NCI-H2196 (cell line): ENCODE results near the gene FAM13A.
"Not testable (repeated sequence)": the region's sequence is repeated elsewhere in the genome, so short reads cannot be mapped to it uniquely, and the experiment has no call there.

ENCODE experiments used
- DNase-seq: peaks from one replicate; lab custom pipeline; 2025; ENCODE audit not compliant: unreplicated experiment; lab: John Stamatoyannopoulos, UW

The FAM13A gene

DNA sequence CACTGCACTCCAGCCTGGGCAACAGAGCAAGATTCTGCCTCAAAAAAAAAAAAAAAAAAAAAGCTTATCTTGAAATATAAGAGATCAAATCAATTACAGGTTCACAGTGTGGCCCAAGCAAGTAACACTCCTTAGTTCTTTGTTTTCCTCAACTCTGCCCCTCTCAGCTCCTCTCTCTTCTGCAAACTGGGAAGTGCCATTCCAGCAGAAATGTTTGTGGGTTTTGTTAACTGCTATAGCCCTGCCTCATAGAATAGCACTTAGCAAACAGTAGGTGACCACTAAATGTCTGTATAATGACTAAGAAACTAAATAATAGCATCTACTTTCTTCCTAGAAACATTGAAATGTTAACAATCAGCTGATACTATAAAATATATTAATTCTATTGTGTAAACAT is 199.4 kb downstream of the FAM13A start:
- DNase-seq, result no peak

DNA sequence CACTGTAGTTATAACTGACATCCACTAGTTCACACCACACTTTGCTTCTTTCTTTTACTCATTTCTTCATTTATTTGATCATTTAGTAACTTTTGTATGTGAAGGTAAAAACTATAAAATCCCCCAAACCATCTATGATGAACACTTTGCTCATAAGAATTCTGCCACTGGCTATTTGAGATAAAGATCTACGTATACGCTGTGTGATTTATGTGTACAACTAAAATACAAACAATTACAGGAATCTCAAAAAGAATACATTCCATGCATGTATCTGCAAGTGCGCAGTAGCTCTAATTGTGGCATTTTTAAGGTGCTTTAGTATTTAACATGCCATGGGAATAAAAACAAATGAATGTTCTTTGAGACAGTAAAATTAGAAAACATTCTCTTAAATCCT is 202.5 kb downstream of the FAM13A start:
- no peak for DNase-seq

DNA sequence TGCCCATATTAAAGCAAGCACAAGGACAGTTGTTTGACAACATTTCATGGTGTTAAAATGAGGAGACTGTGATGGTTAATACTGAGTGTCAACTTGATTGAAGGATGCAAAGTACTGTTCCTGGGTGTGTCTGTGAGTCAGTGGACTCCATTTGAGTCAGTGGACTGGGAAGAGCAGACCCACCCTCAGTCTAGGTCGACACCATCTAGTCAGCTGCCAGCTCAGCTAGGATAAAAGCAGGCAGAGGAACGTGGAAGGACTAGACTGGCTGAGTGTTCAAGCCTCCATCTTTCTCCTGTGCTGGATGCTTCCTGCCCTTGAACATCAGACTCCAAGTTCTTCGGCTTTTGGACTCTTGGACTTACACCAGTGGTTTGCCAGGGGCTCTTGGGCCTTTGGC is 203.4 kb downstream of the FAM13A start:
- not testable (repeated sequence) for DNase-seq

DNA sequence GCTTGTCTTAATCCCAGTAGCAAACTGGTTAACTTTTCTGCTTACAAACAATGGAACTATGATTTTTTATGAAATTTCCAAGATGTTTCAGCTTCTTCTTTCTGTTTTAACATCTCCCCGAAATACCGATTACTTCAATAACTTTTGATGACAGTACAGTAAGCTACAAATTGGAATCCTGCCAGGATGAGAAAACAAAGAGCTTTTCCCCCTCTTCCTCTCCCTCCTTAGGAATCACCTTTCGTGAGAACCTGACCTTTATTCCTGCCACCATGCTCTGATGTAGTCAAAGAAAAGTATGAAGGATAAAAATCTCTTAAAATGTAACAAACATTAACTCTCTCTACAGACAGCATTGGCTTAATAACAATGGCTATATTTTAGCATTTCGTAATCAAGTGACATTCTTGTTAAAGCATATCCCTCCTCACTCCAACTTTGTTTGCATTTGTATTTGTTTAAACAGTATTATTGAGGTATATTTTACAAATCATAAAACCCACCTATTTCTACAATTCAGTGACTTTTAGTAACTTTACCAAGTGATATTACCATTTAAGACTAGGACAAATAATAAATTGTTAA is 210.7 kb downstream of the FAM13A start:
- DNase-seq, result no peak

DNA sequence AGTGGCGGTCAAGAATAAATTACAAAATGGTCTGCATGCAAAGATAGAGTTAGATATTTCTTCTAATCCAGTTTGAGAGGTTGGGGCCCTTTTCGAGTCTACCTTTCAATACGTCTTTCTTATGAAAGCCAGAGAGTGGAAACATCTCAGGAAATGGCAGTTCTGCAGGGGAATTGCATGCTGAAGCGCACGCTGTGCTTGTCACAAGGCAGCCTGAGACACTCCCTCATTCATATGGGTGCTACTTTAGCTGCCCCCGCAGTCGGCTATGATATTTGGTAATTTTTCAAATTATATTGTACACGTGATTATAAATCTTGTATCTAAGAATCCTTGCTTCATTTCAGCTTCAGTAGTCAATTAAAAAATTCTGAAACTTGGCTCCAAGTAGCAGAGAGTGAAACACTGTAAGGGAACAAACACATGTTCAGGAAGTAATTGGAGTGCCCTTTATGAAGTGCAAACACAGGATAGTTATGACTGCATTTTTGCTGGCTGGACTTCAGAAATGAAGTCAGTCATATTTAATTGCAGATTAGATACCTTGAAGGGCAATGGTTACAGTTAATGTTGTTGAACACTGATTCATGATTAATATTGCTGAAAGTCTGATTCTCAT is 213.8 kb downstream of the FAM13A start:
- DNase-seq, result peak; percentile 52

DNA sequence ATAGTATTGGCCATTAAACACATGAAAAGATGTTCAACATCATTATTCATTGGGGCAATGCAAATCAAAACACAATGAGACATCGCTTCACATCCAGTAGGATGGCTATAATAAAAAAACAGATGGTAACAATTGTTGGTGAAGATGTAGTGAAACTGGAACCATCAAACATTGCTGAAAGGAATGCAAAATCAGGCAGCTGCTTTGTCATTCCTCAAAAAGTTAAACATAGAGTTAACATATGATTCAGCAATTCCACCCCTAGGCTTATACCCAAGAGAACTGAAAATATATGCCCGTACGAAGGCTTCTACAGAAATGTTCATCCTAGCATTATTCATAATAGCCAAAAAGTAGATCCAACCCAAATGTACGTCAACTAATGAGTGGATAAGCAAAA is 215.3 kb downstream of the FAM13A start:
- no peak for DNase-seq

DNA sequence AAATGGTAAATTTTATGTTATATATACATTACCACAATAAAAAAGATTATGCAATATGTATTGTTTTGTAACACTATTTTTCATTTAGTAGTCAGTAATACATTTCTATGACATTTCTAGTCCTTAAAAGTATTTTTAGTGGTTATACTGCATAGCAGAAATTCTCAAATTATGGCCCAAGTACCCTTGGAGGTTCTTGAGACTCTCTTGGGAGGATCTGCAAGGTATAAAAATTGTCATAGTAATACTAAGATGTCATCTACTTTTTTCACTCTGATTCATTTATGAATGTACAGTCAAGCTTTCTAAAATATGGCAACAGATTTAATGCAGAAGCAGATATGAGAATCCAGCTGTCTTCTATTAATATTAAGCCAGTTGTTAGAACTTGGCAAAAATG is 220.8 kb downstream of the FAM13A start:
- DNase-seq, result no peak

DNA sequence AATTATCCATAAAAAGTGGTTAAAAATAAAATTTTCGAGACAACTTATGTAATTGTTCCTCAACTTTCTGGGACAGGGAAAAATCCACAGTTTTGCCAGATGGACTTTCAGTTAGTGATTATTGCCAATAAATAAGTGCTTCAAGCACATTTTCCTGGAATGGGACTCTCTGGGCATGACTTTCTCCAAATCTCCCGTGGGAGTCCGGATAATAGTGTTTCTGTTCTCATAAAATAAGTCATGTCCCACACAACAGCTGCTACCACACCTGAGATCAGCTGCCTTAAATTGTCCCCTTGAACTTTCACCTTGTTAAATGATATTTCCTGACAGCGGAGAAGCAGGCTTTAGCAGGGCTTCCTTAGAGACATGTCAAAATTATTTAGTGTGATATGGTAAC is 226.0 kb downstream of the FAM13A start:
- DNase-seq, result no peak

DNA sequence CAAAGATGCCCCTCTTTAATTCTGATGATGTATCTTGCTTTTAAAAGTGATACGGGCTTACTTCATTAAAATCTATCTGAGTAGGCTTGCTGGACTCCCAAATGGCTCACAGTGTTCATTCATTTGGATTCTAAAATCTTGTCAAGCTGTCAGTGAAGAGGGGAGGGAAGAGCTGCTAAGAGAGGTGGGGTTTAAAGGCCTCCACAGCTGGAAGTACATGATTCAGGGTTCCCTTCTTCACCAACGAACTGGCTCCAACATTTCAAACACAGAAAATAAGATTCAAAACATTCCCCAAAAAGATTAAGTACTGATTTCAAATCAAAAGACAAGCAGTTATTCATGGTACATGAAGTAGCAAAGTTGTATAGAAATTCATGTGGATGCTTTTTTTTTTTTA is 226.4 kb downstream of the FAM13A start:
- DNase-seq, result no peak

DNA sequence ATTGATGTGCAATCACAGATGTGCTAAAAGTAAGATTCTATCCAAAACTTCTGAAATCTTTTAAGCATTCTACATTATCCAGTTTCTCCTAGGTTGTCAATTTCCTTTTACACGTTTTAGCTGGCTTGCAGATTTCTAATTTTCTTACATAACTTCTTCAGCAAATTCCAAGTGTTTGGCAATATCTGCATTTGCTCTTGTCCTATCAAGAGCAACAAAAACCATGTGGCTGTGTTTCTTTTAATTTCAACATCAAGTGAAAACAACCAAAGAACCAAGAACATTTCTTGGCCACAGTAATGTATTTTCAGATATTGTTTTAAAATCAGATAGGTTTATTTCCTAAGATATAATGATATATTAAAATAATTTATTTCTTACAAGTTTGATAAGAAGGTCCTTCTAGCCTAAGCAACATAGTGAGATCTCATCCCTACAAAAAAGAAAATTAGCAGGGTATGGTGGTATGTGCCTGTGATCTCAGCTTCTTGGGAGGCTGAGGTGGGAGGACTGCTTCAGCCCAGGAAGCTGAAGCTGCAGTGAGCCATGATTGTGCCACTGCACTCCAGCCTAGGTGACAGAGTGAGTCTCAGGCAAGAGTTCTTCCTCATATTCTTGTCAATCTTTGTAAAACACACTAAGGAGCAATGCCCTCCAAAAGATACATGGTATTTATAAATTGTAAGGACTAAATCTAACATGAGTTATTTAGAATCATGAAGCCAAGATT is 228.0 kb downstream of the FAM13A start:
- no peak for DNase-seq

DNA sequence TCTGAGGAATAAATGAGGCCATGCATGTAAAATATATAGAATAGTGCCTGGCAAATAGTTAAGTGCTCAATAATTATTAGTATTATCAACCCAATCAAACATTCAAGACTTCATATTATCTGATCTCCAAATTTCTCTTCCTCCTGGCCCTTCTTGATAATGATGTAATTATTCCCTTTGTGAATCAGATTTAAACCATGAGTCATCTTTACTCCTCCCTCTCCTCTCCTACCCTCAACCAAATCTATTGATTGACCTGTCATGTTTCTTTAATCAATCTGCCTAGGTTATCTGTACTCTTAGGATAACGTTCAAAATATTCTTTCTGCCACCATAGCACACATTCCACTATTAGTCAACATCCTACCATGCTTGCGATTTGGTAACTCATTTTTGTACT is 229.5 kb downstream of the FAM13A start:
- no peak for DNase-seq

DNA sequence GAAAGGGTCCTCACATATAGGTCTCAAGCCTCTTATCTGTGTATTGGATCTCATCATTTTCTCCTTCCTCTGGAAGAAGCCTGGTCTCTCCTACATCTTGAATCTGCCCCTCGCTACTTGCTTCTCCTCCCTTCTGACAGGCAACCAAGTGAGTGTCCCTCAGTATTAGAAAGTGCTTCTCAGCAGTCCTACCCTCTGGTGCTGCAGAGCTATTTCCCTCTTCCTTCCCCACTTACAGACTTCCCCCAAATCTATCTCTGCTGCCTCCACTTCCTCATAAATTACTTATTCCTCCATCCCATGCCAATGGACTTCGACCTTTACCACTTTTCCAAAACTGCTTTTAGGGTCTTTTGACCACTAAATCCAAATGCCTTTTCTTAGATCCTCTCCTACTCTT is 230.2 kb downstream of the FAM13A start:
- no peak for DNase-seq

DNA sequence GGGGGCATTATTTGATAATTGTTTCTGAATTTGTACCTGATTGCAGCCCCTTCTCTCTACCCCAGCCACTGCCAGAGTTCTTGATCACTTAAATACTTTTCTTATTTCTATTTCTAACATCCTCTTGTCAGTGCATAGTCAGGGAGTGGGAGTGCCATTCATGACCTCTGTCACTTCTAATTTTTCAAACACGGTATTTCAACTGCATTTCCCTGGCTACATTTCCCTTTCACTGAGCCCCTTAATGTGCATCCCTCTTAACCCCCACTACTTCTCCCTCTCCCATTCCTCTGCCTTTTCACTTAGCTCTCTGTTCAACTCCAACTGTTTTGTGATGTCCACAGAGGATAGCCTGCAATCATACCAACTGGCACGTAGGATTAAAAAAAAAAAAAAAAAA is 231.1 kb downstream of the FAM13A start:
- no peak for DNase-seq

DNA sequence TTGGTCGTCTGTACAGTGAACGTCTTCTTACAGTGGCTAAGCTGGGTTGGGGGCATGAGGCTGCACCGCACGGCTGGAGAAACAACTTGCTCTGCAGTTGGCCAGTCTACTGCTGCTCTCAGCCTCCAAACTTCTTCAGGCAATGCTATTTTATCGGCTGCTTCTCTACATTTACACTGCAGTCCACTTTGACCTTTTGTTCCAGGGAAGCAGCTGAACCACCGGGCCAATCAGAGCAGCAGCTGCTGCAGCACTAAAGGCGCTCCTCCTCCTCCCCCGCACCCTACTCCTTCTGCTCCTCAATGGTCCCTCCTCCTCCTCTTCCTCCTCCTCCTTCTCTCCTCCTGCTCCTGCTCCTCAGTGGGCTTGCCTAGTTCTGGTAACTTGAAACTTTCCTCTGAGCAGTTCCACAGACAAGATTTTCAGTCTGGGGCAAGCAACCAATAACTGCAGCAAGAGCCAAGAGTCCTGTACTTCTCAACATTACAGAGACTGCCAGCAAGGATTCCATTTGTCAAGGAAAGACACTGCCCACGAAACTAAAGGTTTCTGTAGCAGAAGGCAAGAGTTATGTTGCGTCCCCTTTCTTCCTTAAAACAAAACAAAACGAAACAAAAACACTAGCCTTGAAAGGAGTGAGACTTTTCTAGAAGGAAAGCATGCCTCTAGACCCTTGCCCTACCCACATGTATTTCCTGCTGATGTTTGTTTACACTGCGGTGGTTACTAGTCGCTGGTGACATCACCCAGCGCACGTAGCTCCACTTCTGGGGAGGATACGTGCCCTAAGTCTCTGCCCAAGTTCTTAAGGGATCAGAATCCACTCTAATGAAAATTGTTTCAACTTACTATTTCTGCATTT is 233.7 kb downstream of the FAM13A start:
- DNase-seq, result peak; percentile 60

DNA sequence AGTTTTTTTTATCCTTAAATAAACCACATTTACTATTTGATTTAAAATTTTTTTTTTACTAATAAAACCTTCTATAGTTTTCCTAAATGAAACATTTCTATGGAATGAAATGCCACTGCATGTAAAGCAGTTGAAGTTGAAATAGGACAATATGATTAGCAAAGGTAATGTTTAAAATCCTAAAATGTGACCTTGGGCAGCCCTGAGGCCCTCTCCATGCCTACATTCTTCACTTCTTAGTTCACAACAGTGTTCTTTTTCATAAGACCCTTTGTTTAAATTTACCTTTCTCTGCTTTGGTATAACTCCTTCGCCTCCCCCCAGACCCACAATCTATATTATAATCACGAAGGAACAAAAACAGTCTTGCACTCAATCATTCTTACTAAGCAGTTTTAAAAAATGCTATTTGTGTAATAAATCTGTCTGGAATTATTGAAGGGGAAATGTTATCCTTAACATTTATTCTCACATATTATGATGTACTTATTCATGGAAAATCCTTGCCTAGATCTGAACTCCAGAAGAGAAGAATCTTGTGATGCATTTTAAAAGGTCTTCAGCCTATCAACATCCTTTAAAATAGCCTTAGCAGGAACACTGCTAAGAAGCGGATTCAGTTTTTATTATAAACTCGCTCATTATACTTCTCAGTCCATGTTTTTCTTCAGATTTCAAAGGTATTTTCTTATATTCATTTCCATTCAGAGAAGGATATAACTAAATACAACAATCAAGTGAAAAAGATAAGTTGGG is 234.8 kb downstream of the FAM13A start:
- no peak for DNase-seq

DNA sequence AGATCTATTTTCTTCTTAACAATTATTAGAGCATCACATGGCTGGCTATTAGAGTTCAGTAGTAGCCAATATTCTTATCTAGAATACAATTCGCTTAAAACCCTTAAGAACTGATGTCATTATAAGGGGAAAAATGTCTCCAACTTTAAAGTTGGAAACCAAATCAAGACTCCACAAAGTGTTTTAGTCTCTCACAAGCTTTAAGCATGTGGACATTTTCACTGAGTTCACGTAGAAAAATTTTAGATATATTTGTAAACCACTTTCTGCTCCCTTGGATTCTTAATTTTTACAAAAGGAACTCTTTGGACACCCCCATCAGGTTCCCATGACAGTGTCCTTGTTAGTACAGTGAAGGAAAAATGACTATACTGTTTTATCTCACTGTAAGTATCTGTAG is 235.5 kb downstream of the FAM13A start:
- DNase-seq, result no peak

DNA sequence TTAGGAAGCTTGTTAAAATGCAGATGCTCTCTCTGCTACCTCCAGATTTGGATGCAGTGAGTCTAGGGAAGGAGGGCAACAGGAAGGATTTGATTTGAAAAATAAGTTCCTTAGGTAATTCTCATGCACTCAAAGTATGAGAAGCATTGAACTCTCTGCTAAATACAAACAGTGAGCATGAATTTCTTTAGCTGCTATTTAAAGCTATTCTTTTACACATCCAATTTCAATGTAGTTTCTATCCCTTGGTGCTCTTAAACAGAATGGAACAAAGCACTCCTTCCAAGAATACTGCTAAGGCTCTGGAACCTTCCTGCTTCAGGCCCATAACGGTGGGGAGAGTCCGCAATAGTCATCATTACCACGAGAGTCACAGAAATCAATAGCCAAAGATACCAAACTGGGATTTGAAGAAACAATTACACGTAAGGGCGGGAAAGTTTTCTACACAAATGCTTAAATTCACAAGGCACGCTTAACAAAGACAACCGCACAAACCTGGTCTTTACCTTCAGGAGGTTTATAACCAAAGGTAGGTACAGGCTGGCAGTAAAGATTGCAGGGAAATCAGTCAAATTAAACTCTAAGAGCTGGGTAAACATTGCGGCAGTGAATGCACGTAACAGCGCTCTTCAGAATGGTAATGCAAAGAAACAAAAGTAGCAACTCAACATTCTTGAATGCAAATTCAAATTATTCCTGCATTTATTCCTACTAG is 236.1 kb downstream of the FAM13A start:
- DNase-seq, result no peak

DNA sequence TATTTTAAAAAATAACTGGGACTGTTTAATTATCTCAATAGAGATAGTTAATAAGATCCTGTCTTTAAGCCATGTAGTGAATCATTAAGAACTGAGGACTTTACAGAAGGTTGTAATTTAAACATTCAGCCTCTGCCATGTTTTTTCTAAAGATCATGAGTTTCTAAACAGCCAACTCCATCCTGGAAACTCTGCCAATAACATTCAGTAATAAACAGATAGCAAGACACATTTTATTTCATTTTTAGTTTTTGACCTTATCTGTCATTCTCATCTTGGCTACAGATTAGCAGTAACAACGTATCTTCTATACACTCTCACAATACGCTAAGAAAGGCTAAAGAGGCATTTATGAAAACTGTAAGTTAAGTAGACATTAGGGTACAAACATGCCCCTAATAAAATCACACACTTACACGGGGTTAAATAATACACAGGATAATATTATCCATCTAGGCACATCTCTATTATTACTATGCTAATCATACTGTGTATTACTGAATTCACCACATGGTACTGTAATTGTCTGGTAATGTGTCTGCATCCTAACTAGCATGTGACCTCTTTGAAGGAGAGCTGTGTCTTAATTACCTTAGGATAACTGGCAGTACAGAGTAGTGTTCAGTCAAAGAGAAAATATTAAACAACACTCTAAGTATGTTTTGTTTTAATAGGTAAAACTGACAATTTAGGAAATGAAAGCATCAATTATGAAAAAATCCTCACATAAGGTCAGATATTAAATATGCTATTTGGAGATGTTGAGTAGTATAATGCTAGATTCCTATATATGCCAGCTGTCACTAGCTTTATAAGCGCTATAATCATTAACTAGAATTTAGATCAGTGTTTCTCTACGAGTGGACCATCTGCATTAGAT is 236.9 kb downstream of the FAM13A start:
- DNase-seq, result no peak
